Measurements from ENCODE around the gene JUNB. TPM values are rescaled to one million over a fixed set of nuclear protein-coding genes. Genes with fewer than 3 reads are reported as not detected.

Gene JUNB
- polyA plus RNA-seq, 2 donors: 175 to 339 TPM

GRCh38 chr19:12838182-12838885 is 47.0 kb downstream of the JUNB start, which contains the start of gene MAST1:
Gene MAST1 (plus strand): TSS chr19:12838515. CDS start chr19:12838573, 58 bp downstream.
- Histone ChIP-seq H3K4me1 (ENCODE audit: control insufficient read depth in 2 of 2, insufficient read depth in 2 of 2, low read length in 1 of 2) (peaks cover 6 to 19% of the 10 kb centered on the region in 2 donors), H3K27me3 (ENCODE audit: control insufficient read depth in 1 of 2, insufficient read depth in 2 of 2, low read length in 2 of 2) (peaks cover 0 to 30% of the 10 kb centered on the region in 2 donors), H3K27ac (ENCODE audit: low read depth in 2 of 2, low read length in 1 of 2) (no peak within 1 kb of the TSS), H3K4me3 (ENCODE audit: low read depth in 1 of 2, low read length in 2 of 2) (peak within 1 kb of the TSS; percentile 18 to 40), H3K9me3 (ENCODE audit: control insufficient read depth in 2 of 2, insufficient read depth in 1 of 2, low read depth in 1 of 2, low read length in 1 of 2) (peaks cover 3 to 8% of the 10 kb centered on the region in 2 donors), H3K36me3 (ENCODE audit: control insufficient read depth in 2 of 2, insufficient read depth in 2 of 2, low read length in 1 of 2) (no peaks in the 10 kb centered on the region)
- 1% methylated on average over 37 to 69 of the region's 69 CpGs for WGBS, 2 donors

GRCh38 chr19:12838886-12839756 is 47.8 kb downstream of the JUNB start:
- peak overlapping the region in 1 of 2 donors; percentile 40 for H3K4me3 ChIP-seq (ENCODE audit: low read depth in 1 of 2, low read length in 2 of 2)
- peaks cover 6 to 16% of the 10 kb centered on the region in 2 donors for H3K4me1 ChIP-seq (ENCODE audit: control insufficient read depth in 2 of 2, insufficient read depth in 2 of 2, low read length in 1 of 2)
- no peak overlapping the region for H3K27ac ChIP-seq (ENCODE audit: low read depth in 2 of 2, low read length in 1 of 2)
- peaks cover 0 to 24% of the 10 kb centered on the region in 2 donors for H3K27me3 ChIP-seq (ENCODE audit: control insufficient read depth in 1 of 2, insufficient read depth in 2 of 2, low read length in 2 of 2)
- 20 to 23% methylated on average over 18 to 21 of the region's 21 CpGs for WGBS, 2 donors
- H3K36me3 ChIP-seq (ENCODE audit: control insufficient read depth in 2 of 2, insufficient read depth in 2 of 2, low read length in 1 of 2): no peaks in the 10 kb centered on the region
- peaks cover 3 to 8% of the 10 kb centered on the region in 2 donors for H3K9me3 ChIP-seq (ENCODE audit: control insufficient read depth in 2 of 2, insufficient read depth in 1 of 2, low read depth in 1 of 2, low read length in 1 of 2)

DNA sequence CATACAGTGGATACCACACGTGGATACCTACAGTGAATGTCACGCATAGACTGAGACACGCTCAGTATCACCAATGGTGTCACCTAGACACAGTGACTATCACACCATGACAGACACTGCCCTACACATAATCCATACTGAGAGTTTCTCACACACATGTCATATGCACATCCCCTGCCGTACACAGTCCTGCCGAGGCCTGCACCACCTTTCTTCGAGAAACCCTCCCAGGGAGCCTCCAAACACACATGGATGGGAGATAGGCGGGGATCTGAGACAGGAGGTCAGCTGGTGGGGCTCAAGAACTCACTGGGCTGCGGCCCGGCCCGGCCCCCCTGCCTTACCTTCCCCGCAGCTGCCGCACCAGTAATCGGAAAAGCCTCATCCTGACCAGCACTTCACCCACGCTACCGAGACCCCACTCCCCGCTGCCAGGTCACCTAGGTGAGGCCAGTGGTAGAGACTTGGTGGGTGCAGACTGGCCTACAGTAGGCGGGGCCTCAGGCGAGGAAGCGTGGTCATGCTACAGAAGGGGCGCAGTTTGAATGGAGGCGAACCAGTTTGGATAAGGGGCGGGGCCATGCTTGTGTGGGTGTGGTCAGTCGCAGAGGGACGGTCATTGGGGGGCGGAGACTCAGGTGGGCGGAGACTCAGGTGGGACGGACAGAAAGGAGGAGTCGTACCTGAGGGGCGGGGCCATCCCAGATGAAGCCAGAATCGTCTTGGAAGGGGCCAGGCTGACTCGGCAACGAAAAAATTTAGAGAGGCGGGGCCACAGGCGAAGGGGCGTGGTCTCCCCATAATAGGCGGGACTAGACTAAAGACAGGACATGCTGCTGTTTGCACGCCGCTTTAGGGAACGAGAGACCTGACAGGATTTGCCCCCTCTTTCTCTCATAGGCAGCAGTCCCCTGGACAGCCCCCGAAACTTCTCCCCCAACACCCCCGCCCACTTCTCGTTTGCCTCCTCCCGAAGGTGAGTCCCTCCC is 49.1 kb downstream of the JUNB start:
- peaks cover 4 to 11% of the 10 kb centered on the region in 2 donors for H3K4me1 ChIP-seq (ENCODE audit: control insufficient read depth in 2 of 2, insufficient read depth in 2 of 2, low read length in 1 of 2)
- H3K36me3 ChIP-seq (ENCODE audit: control insufficient read depth in 2 of 2, insufficient read depth in 2 of 2, low read length in 1 of 2): no peaks in the 10 kb centered on the region
- H3K9me3 ChIP-seq (ENCODE audit: control insufficient read depth in 2 of 2, insufficient read depth in 1 of 2, low read depth in 1 of 2, low read length in 1 of 2): peaks cover 3 to 8% of the 10 kb centered on the region in 2 donors
- H3K27me3 ChIP-seq (ENCODE audit: control insufficient read depth in 1 of 2, insufficient read depth in 2 of 2, low read length in 2 of 2): peaks cover 0 to 11% of the 10 kb centered on the region in 2 donors
- H3K27ac ChIP-seq (ENCODE audit: low read depth in 2 of 2, low read length in 1 of 2): no peak overlapping the region
- peak overlapping the region in 1 of 2 donors; percentile 0 for H3K4me3 ChIP-seq (ENCODE audit: low read depth in 1 of 2, low read length in 2 of 2)
- 24 to 25% methylated on average over 43 of the region's 43 CpGs for WGBS, 2 donors

GRCh38 chr19:12841094-12841493 is 49.8 kb downstream of the JUNB start:
- H3K4me3 ChIP-seq (ENCODE audit: low read depth in 1 of 2, low read length in 2 of 2): no peak overlapping the region

DNA sequence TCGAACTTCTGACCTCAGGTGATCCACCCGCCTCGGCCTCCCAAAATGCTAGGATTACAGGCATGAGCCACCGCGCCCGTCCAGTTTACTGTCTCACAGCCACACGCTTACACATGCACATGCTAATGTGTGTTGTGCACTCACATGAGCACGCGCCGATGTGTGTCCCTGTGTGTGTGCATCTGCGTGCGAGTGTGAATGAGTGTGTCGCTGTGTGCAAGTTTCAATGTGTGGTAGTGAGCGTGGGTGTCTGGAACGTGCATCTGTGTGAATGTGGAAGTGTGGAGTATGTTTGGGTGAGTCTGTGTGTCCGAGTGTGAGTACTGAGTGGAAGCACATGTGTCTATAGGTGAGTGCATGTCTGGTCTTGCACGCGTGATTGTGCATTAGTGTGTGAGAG is 51.2 kb downstream of the JUNB start:
- Histone ChIP-seq H3K27me3 (ENCODE audit: control insufficient read depth in 1 of 2, insufficient read depth in 2 of 2, low read length in 2 of 2) (peaks cover 0 to 7% of the 10 kb centered on the region in 2 donors), H3K27ac (ENCODE audit: low read depth in 2 of 2, low read length in 1 of 2) (no peak overlapping the region), H3K4me1 (ENCODE audit: control insufficient read depth in 2 of 2, insufficient read depth in 2 of 2, low read length in 1 of 2) (peaks cover 8 to 10% of the 10 kb centered on the region in 2 donors), H3K9me3 (ENCODE audit: control insufficient read depth in 2 of 2, insufficient read depth in 1 of 2, low read depth in 1 of 2, low read length in 1 of 2) (peaks cover 3 to 8% of the 10 kb centered on the region in 2 donors), H3K4me3 (ENCODE audit: low read depth in 1 of 2, low read length in 2 of 2) (no peak overlapping the region), H3K36me3 (ENCODE audit: control insufficient read depth in 2 of 2, insufficient read depth in 2 of 2, low read length in 1 of 2) (no peaks in the 10 kb centered on the region)
- 87 to 92% methylated on average over 18 of the region's 18 CpGs for WGBS, 2 donors

More at GRCh38 chr19:12841094-12841493, 49.8 kb downstream of the JUNB start:
- no peak overlapping the region for H3K27ac ChIP-seq (ENCODE audit: low read depth in 2 of 2, low read length in 1 of 2)
- H3K36me3 ChIP-seq (ENCODE audit: control insufficient read depth in 2 of 2, insufficient read depth in 2 of 2, low read length in 1 of 2): no peaks in the 10 kb centered on the region
- peaks cover 0 to 10% of the 10 kb centered on the region in 2 donors for H3K27me3 ChIP-seq (ENCODE audit: control insufficient read depth in 1 of 2, insufficient read depth in 2 of 2, low read length in 2 of 2)
- H3K9me3 ChIP-seq (ENCODE audit: control insufficient read depth in 2 of 2, insufficient read depth in 1 of 2, low read depth in 1 of 2, low read length in 1 of 2): peaks cover 3 to 8% of the 10 kb centered on the region in 2 donors
- WGBS, 2 donors: 4% methylated on average over 29 of the region's 29 CpGs
- H3K4me1 ChIP-seq (ENCODE audit: control insufficient read depth in 2 of 2, insufficient read depth in 2 of 2, low read length in 1 of 2): peaks cover 4 to 10% of the 10 kb centered on the region in 2 donors

Other genes with a start within 250 kb of the JUNB start
- 1 to 10 TPM; 2.9 to 3.8 TPM for gene ZNF564, start 240.0 kb upstream of the JUNB start, polyA plus RNA-seq
- under 1 TPM; 0.36 to 0.61 TPM for gene ZNF490, start 180.7 kb upstream of the JUNB start, polyA plus RNA-seq
- gene ZNF791, start 180.6 kb upstream of the JUNB start, polyA plus RNA-seq: 1 to 10 TPM; 5.1 to 8.1 TPM
- 10 to 100 TPM; 22.6 to 26.6 TPM for gene MAN2B1, start 124.7 kb upstream of the JUNB start, polyA plus RNA-seq
- gene WDR83, start 124.7 kb upstream of the JUNB start, polyA plus RNA-seq: 10 to 100 TPM in 1 of 2 donors, 1 to 10 TPM in 1; 8.9 to 14.4 TPM
- gene DHPS, start 109.6 kb upstream of the JUNB start, polyA plus RNA-seq: 10 to 100 TPM; 45.5 to 51.3 TPM
- not detected for gene GNG14, start 103.5 kb upstream of the JUNB start, polyA plus RNA-seq
- 10 to 100 TPM in 1 of 2 donors, 1 to 10 TPM in 1; 5.0 to 12.3 TPM for gene FBXW9, start 94.9 kb upstream of the JUNB start, polyA plus RNA-seq
- gene TNPO2, start 67.6 kb upstream of the JUNB start, polyA plus RNA-seq: 10 to 100 TPM; 29.7 to 37.2 TPM
- 100 to 1,000 TPM; 212 to 215 TPM for gene TRIR, start 56.8 kb upstream of the JUNB start, polyA plus RNA-seq
- gene GET3, start 54.0 kb upstream of the JUNB start, polyA plus RNA-seq: 10 to 100 TPM; 46.2 to 74.1 TPM
- gene BEST2, start 39.7 kb upstream of the JUNB start, polyA plus RNA-seq: under 1 TPM; 0.06 TPM
- 100 to 1,000 TPM in 1 of 2 donors, 10 to 100 TPM in 1; 47.9 to 103 TPM for gene HOOK2, start 15.9 kb upstream of the JUNB start, polyA plus RNA-seq
- 100 to 1,000 TPM; 157 to 323 TPM for gene PRDX2, start 10.3 kb downstream of the JUNB start, polyA plus RNA-seq
- 1 to 10 TPM; 2.8 to 8.4 TPM for gene THSD8, start 10.6 kb downstream of the JUNB start, polyA plus RNA-seq
- gene RNASEH2A, start 15.1 kb downstream of the JUNB start, polyA plus RNA-seq: 10 to 100 TPM in 1 of 2 donors, 1 to 10 TPM in 1; 6.9 to 20.8 TPM
- gene RTBDN, start 43.1 kb downstream of the JUNB start, polyA plus RNA-seq: not detected
- under 1 TPM; 0.18 to 0.22 TPM for gene MAST1, start 47.0 kb downstream of the JUNB start, polyA plus RNA-seq
- gene DNASE2, start 90.0 kb downstream of the JUNB start, polyA plus RNA-seq: 10 to 100 TPM in 1 of 2 donors, 1 to 10 TPM in 1; 7.8 to 15.9 TPM
- gene KLF1, start 95.7 kb downstream of the JUNB start, polyA plus RNA-seq: not detected
- gene GCDH, start 99.7 kb downstream of the JUNB start, polyA plus RNA-seq: 10 to 100 TPM; 14.3 to 21.0 TPM
- under 1 TPM; 0.20 to 0.59 TPM for gene SYCE2, start 127.8 kb downstream of the JUNB start, polyA plus RNA-seq
- 10 to 100 TPM; 29.1 to 49.3 TPM for gene FARSA, start 142.2 kb downstream of the JUNB start, polyA plus RNA-seq
- 100 to 1,000 TPM; 173 to 361 TPM for gene CALR, start 147.1 kb downstream of the JUNB start, polyA plus RNA-seq
- 10 to 100 TPM; 73.9 to 81.0 TPM for gene RAD23A, start 154.4 kb downstream of the JUNB start, polyA plus RNA-seq
- gene GADD45GIP1, start 165.7 kb downstream of the JUNB start, polyA plus RNA-seq: 10 to 100 TPM; 53.7 to 57.0 TPM
- not detected for gene DAND5, start 178.1 kb downstream of the JUNB start, polyA plus RNA-seq
- gene NFIX, start 204.0 kb downstream of the JUNB start, polyA plus RNA-seq: 10 to 100 TPM; 26.9 to 38.5 TPM